Activated naive CD8-positive, alpha-beta T cell treated with anti-CD3 and anti-CD28 coated beads, Interleukin-2, amount 50 U/mL, for 24 hours (primary cell): ENCODE measurements around the gene SKI.

Experiments used
- ATAC-seq: fragments of 150-1000 bp; cut with Tn5 transposase; one replicate; pipeline ENCODE4 v1.10.0; 2021
- DNase-seq: peaks from one replicate; pipeline ENCODE4 v3.0.0; 2021
- H3K27ac Mint-ChIP-seq: one replicate; pipeline ENCODE4 v1.8.0; 2021; ENCODE audit warnings: mild to moderate bottlenecking, mixed read lengths
- H3K27me3 Mint-ChIP-seq: one replicate; pipeline ENCODE4 v1.8.0; 2021; ENCODE audit warnings: mixed read lengths
- H3K36me3 Mint-ChIP-seq: one replicate; pipeline ENCODE4 v1.8.0; 2021; ENCODE audit warnings: low read depth, mixed read lengths
- H3K4me1 Mint-ChIP-seq: one replicate; pipeline ENCODE4 v1.8.0; 2021; ENCODE audit warnings: mixed read lengths
- H3K4me3 Mint-ChIP-seq: one replicate; pipeline ENCODE4 v1.8.0; 2021; ENCODE audit warnings: mild to moderate bottlenecking, moderate library complexity, mixed read lengths
- H3K9me3 Mint-ChIP-seq: one replicate; pipeline ENCODE4 v1.8.0; 2021; ENCODE audit warnings: mixed read lengths

The SKI gene

DNA sequence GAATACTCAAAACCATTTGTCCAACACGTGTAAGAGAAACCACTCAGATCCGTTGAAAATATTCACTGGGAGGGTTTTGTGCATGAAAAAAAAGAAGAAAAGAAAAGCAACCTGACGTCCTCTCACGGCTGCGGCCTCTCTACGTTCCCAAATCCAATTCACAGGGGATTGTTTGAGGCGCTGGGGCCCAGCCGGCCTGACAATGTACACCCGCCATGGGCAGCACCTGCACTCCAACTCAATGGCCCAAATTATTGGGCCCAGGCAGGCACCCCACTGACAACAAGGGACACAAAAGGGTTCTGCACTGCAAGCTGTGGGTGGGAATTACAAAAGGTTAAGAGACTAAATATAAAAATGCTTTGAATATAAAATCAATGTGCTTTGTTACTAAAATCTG, 121.7 kb downstream of the SKI start:
- Mint-ChIP-seq H3K4me1 (no peaks in the 10 kb centered on the region), H3K27me3 (no peaks in the 10 kb centered on the region), H3K4me3 (no peak overlapping the region), H3K27ac (no peak overlapping the region), H3K9me3 (no peaks in the 10 kb centered on the region), H3K36me3 (no peaks in the 10 kb centered on the region)
- no peak for ATAC-seq
- DNase-seq, result no peak

DNA sequence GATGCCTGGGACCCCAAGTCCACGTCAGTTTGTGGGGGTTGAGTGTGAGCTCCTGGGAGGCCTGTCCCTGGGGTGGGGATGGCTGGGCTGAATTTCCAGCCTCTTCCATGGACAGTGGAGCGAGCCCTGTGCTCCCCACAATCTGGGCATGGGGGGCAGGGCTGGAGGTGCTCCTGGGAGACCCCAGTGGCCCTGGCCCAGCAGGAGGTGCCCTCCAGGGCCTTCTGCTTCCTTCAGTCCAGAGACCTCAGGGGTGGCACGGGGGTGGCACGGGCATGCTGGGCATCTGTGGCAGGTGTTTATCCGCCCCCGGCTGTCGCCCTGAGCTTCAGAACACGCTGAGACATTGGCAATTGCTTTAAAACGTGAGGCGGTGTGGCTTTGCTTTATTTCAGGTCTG, 122.4 kb downstream of the SKI start:
- Mint-ChIP-seq H3K36me3 (no peaks in the 10 kb centered on the region), H3K9me3 (no peaks in the 10 kb centered on the region), H3K4me3 (no peak overlapping the region), H3K27me3 (no peaks in the 10 kb centered on the region), H3K27ac (no peak overlapping the region), H3K4me1 (no peaks in the 10 kb centered on the region)
- DNase-seq (no peak), ATAC-seq (no peak)

DNA sequence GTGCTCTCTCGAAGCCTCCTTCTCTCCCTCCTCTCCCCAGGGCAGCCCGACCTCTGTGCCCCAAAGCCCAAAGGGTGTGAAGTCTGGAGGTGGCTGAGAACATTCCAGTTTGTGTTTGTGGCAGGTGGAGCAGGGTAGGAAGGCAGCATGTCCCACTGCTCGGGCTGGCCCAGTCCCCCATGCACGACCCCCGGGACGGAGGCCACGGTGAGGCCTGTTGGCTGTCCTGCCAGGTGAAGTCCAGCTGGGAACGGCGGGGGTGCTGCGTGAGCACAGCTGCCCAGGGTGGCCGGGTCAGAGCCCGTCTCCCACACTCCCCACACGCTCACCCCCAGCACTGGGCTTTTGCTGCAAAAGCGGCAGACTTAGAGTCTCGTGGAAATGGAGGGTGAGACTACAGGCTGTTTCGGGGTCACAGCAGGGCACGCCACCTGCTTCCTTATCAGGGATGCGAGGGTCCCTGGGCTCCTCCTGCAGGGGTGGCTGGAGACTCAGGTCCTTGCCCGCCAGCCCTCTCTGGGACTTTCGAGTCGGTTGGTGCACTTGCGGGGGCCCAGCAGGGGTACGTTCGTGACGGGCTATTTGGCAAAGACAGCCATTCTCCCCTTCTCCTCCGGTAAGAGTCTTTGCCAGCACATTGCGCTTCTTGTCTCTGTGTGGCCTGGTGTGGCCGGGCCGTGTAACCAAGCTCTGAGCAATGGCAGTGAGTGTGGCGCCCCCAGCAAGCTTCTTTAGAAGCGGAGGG, 123.0 kb downstream of the SKI start:
- no peak for DNase-seq
- Mint-ChIP-seq H3K9me3 (no peaks in the 10 kb centered on the region), H3K4me1 (no peaks in the 10 kb centered on the region), H3K36me3 (no peaks in the 10 kb centered on the region), H3K27me3 (no peaks in the 10 kb centered on the region), H3K27ac (no peak overlapping the region), H3K4me3 (no peak overlapping the region)
- no peak for ATAC-seq

DNA sequence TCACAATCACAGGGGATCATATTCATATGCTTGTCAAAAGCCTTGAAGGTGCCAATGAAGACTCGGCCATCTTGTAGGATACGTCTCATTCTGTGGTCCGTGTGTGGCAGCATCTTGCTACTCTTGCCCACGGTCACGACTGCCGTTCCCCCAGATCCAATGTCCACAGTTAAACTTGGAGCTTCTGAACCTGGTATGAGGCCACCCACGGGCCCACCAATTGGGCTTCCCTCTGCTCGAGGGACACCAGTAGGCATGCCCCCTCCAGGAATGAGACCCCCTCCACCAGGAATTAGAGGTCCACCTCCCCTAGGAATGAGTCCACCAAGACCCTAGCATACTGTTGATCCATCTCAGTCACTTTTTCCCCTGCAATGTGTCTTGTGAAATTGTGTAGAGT, 123.6 kb downstream of the SKI start:
- DNase-seq (no peak), ATAC-seq (no peak)
- H3K27ac Mint-ChIP-seq, result no peak overlapping the region
- H3K9me3 Mint-ChIP-seq, result no peaks in the 10 kb centered on the region
- no peaks in the 10 kb centered on the region for H3K36me3 Mint-ChIP-seq
- no peak overlapping the region for H3K4me3 Mint-ChIP-seq
- no peaks in the 10 kb centered on the region for H3K27me3 Mint-ChIP-seq
- H3K4me1 Mint-ChIP-seq, result no peaks in the 10 kb centered on the region

DNA sequence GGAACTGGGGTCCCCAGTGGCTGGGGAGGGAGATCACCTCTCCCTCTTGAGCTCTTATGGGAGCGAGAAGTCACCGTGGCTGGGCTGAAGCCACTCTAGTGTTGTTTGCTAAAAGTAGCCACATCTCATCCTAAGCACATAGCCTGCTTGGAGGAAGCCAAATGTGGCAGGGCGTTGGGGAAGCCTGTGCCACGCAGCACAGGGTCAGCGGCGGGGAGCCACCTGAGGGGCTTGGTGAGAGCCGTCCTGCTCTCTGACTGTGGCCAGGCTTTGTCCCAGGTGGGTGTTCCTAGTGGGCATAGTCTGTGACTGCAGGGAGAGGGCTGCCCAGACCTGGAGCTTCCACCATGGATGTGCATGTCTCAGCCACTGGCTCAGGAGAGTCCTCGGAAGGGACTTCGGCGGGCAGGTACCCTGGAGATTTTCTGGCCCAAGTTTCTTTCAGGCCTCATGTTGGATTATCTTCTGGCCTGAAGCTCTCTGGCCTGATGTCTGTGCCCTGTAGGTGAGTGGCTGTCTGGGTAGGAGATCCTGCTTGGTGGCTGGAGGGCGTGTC, 124.3 kb downstream of the SKI start:
- no peak for ATAC-seq
- Mint-ChIP-seq H3K4me1 (no peaks in the 10 kb centered on the region), H3K27ac (no peak overlapping the region), H3K9me3 (no peaks in the 10 kb centered on the region), H3K4me3 (no peak overlapping the region), H3K27me3 (no peaks in the 10 kb centered on the region), H3K36me3 (no peaks in the 10 kb centered on the region)
- no peak for DNase-seq

DNA sequence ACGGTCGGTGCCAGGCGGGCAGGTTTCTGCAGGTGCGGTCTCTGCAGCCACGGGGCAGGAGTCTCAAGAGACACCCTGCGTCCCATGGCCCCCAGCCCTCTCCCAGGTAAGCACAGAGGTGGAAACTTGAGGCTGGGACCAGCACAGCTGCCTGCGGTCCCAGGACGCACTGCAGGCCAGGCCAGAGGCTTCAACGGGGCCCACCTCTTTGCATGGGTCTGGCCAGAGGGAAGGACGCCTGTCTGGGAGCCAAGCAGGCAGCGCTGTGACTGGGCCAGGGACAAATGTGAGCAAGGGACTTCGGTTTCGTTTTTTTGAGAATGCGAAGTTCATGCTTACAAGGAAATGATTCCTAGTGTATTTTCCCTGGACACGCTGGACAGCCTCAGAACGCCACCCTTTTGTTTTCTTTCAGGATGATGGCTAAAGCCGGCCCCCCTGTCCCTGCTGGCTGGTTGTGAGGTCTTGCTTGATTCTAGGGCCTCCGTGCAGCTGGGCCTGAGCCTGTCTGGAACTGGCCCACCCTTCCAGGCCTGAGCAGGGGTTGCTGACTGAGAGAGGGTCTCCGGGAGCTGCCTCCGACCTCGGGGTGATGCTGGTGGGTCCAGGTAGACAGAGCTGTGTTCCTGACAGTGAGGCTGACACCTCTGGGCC, 124.9 kb downstream of the SKI start:
- Mint-ChIP-seq H3K4me3 (no peak overlapping the region), H3K36me3 (no peaks in the 10 kb centered on the region), H3K27ac (no peak overlapping the region), H3K27me3 (no peaks in the 10 kb centered on the region), H3K4me1 (no peaks in the 10 kb centered on the region), H3K9me3 (no peaks in the 10 kb centered on the region)
- ATAC-seq (no peak), DNase-seq (no peak)

DNA sequence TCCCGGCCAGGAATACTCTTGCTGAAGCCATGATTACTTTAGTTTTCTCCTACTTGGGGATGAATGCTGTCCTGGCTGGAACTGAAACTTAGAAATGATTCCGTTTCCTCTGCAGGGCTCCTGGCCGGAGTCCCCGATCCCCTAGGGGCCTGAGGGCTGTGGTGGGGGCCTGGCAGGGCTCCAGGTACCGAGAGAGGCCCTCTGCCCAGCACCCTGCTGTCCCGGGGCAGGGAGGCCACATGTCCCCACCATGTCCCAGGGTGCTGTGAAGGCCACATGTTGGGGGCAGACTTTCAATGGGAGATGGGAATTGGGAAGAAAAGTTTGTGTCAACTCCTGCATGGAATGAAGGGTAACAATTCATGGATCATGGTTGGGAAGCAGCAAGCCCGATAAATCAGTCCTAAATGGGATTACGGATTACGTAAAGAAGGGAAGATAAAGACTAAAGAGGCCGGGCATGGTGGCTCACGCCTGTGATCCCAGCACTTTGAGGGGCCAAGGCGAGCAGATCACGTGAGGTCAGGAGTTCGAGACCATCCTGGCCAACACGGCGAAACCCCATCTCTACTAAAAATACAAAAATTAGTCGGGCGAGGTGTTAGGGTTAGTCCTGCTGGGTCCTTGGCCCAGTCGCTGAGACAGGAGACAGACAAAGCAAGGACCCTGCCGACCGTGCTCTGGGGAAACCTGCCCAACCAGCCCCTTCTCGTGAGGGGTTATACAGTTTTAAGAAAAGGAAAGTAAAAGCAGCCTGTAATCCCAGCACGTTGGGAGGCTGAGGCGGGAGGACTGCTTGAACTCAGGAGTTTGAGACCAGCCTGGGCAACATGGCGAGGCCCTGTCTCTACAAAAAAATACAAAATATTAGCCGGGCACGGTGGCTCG, 125.7 kb downstream of the SKI start:
- Mint-ChIP-seq H3K9me3 (no peaks in the 10 kb centered on the region), H3K36me3 (no peaks in the 10 kb centered on the region)

DNA sequence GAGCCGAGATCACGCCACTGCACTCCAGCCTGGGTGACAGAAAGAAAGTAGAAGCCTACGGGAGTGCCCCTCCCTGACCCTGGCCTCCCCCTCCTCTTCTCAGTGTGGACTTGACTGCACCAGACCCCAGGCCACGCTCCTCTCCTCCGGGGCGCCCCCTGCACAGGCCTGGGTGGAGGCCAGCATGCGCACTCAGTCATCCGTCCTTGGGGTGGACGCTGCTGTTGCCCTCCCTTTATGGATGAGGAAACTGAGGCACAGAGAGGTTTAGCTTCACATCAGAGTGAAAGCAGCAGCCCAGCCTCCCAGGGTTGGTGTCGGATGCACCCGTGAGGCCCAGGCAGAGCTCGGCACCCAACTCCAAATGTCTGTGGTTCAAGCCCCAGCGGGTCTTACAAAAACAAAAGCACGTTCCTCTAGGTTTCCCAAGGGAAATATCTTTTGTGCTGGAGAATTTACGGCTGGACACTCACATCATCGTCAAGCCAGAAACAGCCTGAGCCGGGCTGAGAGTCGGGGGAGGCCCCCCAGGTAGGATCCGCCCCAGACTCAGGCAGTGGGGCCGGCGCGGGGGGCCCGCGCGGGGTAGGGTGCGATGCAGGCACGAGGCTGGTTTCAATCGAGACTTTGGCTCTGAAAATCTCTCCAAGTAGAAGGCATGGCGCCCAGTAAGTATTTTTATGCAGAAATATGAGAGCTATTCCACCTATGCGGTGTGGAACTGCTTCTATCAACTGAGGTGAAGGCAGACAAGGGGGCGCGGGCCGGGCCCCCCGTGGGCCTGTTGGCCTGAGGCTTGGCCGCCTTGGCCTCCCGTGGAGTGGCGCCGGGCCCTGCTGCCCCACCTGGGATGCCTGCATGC, 126.6 kb downstream of the SKI start:
- DNase-seq (no peak), ATAC-seq (no peak)
- Mint-ChIP-seq H3K27ac (no peak overlapping the region), H3K4me1 (no peaks in the 10 kb centered on the region), H3K9me3 (no peaks in the 10 kb centered on the region), H3K4me3 (no peak overlapping the region), H3K36me3 (no peaks in the 10 kb centered on the region), H3K27me3 (no peaks in the 10 kb centered on the region)

More for the DNA sequence above, 125.7 kb downstream of the SKI start:
- no peak overlapping the region for H3K4me3 Mint-ChIP-seq
- no peak for DNase-seq
- H3K4me1 Mint-ChIP-seq, result no peaks in the 10 kb centered on the region
- H3K27ac Mint-ChIP-seq, result no peak overlapping the region
- H3K27me3 Mint-ChIP-seq, result no peaks in the 10 kb centered on the region
- no peak for ATAC-seq

DNA sequence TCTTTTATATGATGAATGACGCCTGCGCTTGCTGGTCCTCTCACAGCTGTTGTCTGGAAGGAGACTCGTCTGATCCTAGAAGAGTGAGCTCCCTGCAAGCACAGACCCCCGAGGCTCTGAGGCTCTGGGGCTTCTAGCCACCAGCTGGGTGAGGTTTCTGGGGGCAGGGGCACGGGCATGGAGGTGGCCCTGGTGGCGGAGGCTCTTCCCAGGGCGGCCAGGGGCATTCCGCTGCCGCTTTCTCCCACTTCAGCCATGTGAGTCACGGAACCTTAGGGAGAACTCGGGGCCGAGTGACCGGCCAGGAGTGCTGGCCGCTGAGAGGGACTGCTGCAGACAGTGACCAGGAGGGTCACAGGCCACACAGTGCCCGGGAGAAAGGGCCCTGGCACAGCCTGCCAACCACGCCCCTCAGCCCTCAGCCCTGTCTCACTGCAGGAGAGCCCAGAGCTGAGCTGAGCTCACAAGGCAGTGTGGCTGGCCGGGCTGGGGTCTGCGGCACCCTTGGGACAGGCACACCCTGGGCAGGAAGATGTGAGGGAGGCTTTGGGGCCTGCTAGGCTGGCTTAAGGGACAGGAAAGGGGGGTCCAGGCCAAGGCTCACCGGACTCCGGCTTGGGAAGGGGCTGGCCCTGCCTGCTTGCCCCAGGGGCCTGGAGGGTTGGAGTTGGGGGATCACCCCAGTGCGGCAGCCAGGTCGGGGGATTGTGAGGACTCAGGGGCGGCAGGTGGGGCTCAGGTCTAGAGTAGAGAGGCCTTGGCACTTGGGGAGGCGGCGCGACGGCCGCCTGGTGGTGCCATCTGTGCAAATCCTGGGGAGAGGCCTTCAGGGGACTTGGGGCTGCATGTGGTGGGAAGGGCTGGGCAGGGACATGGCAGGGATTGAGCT, 127.5 kb downstream of the SKI start:
- H3K9me3 Mint-ChIP-seq, result no peaks in the 10 kb centered on the region
- H3K36me3 Mint-ChIP-seq, result no peaks in the 10 kb centered on the region
- no peak for DNase-seq

DNA sequence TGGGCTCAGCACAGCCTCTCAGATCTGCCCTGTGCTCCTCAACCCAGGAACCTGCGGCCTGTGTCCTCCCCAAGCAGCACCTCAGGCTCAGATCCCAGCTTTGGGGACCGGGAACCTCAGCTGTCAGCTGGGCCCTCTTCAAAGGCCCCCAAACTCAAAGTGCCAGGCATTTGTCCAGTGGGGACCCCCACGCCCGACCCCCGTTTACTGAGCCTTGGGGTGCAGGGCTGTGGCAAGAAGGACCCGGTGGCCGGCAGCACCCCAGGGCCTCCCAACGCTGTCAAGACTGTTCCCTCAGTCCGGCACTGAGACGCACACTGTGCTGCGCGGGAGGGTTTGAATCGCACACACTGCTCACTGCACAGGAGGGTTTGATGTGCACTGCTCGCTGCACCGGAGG, 128.3 kb downstream of the SKI start:
- no peaks in the 10 kb centered on the region for H3K27me3 Mint-ChIP-seq
- DNase-seq, result no peak
- no peaks in the 10 kb centered on the region for H3K9me3 Mint-ChIP-seq
- no peak overlapping the region for H3K27ac Mint-ChIP-seq
- ATAC-seq, result no peak
- no peaks in the 10 kb centered on the region for H3K4me1 Mint-ChIP-seq
- no peak overlapping the region for H3K4me3 Mint-ChIP-seq
- no peaks in the 10 kb centered on the region for H3K36me3 Mint-ChIP-seq

More for the DNA sequence above, 127.5 kb downstream of the SKI start:
- Mint-ChIP-seq H3K4me3 (no peak overlapping the region), H3K27me3 (no peaks in the 10 kb centered on the region), H3K4me1 (no peaks in the 10 kb centered on the region), H3K27ac (no peak overlapping the region)
- ATAC-seq, result no peak

DNA sequence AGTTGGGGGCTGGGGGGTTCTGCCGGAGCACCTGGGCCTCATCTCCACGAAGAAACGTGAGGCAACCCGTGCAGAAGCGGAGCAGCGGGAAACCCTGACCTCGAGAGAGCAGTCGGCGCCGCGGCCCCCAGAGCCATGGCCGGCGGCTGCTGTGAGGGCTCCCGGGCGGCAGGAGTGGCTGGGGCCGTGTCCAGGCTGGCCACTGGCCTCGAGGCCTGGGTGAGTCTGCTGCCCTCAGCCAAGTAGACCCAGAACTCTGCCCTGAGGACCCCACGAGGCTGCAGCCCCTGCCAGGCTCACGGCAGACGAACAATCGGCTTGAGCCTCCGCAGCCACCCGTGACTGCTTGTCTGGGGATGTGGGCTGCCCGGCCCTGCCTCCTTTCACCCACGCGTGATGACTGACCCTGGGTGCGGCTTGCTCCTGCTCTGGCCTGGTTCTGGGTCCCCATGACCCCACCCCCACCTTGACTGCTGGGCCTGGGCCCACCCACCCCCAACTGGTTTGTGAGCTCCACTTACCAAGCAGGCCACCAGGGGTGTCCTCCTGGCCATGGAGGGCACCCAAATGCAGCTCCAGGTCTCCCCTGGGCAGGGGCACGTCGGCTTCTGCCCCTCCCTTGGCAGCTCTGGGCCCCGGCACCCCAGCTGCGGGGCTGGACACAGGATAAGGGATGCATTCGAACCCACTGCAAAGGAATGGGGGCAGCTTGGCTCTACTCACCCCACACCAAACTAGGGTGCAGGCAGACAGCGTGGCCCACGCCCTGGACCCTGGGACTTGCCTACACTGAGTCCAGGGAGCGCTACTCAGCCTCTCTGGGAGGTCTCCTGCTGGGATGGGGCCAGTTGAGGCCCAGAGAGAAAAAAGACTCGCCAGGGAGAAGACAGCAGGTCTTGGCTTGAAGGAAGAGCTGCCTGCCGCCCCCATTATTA, 129.1 kb downstream of the SKI start:
- Mint-ChIP-seq H3K27me3 (no peaks in the 10 kb centered on the region), H3K9me3 (no peaks in the 10 kb centered on the region), H3K4me1 (no peaks in the 10 kb centered on the region), H3K4me3 (no peak overlapping the region), H3K36me3 (no peaks in the 10 kb centered on the region), H3K27ac (no peak overlapping the region)
- ATAC-seq (no peak), DNase-seq (no peak)

DNA sequence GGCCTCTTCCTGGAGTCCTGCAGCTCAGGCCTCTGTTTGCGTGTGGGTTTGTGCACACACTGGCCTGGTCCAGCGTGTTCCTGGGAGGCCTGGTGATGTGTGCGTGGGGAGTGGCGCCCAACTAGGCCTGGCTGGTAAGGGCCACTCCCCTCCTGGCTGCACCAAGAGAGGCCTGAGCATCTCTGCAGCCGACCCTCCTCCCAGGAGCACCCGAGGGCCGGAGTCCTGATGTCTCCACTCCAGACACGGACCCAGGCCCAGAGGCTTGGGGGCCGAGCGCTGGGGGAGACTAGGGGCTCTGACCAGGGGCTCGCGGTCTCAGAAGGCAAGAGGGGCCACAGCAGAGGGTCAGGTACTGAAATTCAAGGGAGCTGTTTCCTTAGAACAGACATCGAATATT, 130.0 kb downstream of the SKI start:
- H3K4me1 Mint-ChIP-seq, result no peaks in the 10 kb centered on the region
- no peak for DNase-seq
- H3K27ac Mint-ChIP-seq, result no peak overlapping the region
- no peak for ATAC-seq
- H3K9me3 Mint-ChIP-seq, result peaks cover 5% of the 10 kb centered on the region
- H3K4me3 Mint-ChIP-seq, result no peak overlapping the region
- no peaks in the 10 kb centered on the region for H3K36me3 Mint-ChIP-seq
- H3K27me3 Mint-ChIP-seq, result no peaks in the 10 kb centered on the region
